Activated T-helper 1 cell treated with Interleukin-2 at 50 U/mL for 16 hours (primary cell): ENCODE measurements around the gene FRRS1L.

ENCODE experiments used
- DNase-seq: peaks from one replicate; pipeline ENCODE4 v3.0.0-alpha.2; 2020; ENCODE audit warnings: low read depth

The FRRS1L gene

GRCh38 chr9:109101202-109101595 is 65.8 kb downstream of the FRRS1L start:
- DNase-seq, result no peak

GRCh38 chr9:109100543-109101201 is 66.4 kb downstream of the FRRS1L start:
- DNase-seq, result no peak

GRCh38 chr9:109098960-109099308 is 68.1 kb downstream of the FRRS1L start:
- no peak for DNase-seq

- DNase-seq, result no peak
Observed at GRCh38 chr9:109098171-109098959, 68.7 kb downstream of the FRRS1L start.

- no peak for DNase-seq
Observed at GRCh38 chr9:109097146-109097545, 69.9 kb downstream of the FRRS1L start.

- DNase-seq, result no peak
Observed at GRCh38 chr9:109095321-109095720, 71.7 kb downstream of the FRRS1L start.

GRCh38 chr9:109094268-109094667 is 72.8 kb downstream of the FRRS1L start:
- DNase-seq, result no peak

- no peak for DNase-seq
Observed at GRCh38 chr9:109092587-109092986, 74.5 kb downstream of the FRRS1L start.

GRCh38 chr9:109092051-109092580 is 74.9 kb downstream of the FRRS1L start:
- no peak for DNase-seq

- no peak for DNase-seq
Observed at GRCh38 chr9:109088221-109088620, 78.8 kb downstream of the FRRS1L start.

GRCh38 chr9:109087795-109088194 is 79.3 kb downstream of the FRRS1L start:
- no peak for DNase-seq

GRCh38 chr9:109086221-109086620 is 80.8 kb downstream of the FRRS1L start:
- no peak for DNase-seq

GRCh38 chr9:109085510-109085909 is 81.5 kb downstream of the FRRS1L start:
- DNase-seq, result no peak

GRCh38 chr9:109083813-109084405 is 83.1 kb downstream of the FRRS1L start:
- DNase-seq, result no peak

- DNase-seq, result no peak
Observed at GRCh38 chr9:109083141-109083540, 83.9 kb downstream of the FRRS1L start.

- DNase-seq, result no peak
Observed at GRCh38 chr9:109082091-109082620, 84.9 kb downstream of the FRRS1L start.
